Colonic mucosa (tissue), 4 donors: ENCODE data around the gene OLFM2. TPM values are rescaled to one million over a fixed set of nuclear protein-coding genes. Genes with fewer than 3 reads are reported as not detected.

Experiments
- DNase-seq: peaks from one replicate; pipeline ENCODE4 v3.0.0-alpha.2; 2020
- H3K27ac ChIP-seq: fragments of 200-600 bp; one replicate; pipeline ENCODE4 v1.8.0; 2021
- H3K27me3 ChIP-seq: fragments of 200-600 bp; one replicate; pipeline ENCODE4 v1.8.0; 2021
- H3K36me3 ChIP-seq: fragments of 200-600 bp; one replicate; pipeline ENCODE4 v1.8.0; 2021
- H3K4me1 ChIP-seq: fragments of 200-600 bp; one replicate; pipeline ENCODE4 v1.8.0; 2021; ENCODE audit warnings: mild to moderate bottlenecking
- H3K4me3 ChIP-seq: fragments of 200-600 bp; one replicate; pipeline ENCODE4 v1.8.0; 2021
- H3K9ac ChIP-seq, 2 donors: one replicate each; pipeline ENCODE4 v1.7.0; 2013; ENCODE audit warnings: control low read depth in 2 of 2, low read depth in 2 of 2, low read length in 2 of 2
- H3K9me3 ChIP-seq: fragments of 200-600 bp; one replicate; pipeline ENCODE4 v1.8.0; 2021
- CTCF ChIP-seq: fragments of 200-600 bp; IDR thresholded peaks from one replicate; pipeline ENCODE4 v1.8.0; 2022; ENCODE audit warnings: antibody characterized with exemption, mild to moderate bottlenecking
- intact Hi-C: fragments of 100-400 bp; cut with DNase I; formaldehyde crosslinking; loops from one replicate; pipeline ENCODE4 v1.14.1; 2022
- total RNA-seq, 2 donors: library from RNA; stranded (reverse); fragmentation: NEBNext Ultra II Directional in 1 of 2; extraction: Animal tissue kit (Norgen Biotek cat#: 25700) in 1 of 2; gene quantifications; one replicate each; pipeline ENCODE4 v1.2.1, GENCODE V29; 2021
- donor health status: healthy.
- donor health status: DM: no; HTN: no; CAD: no.
- donor health status: DM: no; HTN: no; CAD: no.

Gene OLFM2
- total RNA-seq, 2 donors from 2014 or later = 1.2 to 1.9 TPM

DNA sequence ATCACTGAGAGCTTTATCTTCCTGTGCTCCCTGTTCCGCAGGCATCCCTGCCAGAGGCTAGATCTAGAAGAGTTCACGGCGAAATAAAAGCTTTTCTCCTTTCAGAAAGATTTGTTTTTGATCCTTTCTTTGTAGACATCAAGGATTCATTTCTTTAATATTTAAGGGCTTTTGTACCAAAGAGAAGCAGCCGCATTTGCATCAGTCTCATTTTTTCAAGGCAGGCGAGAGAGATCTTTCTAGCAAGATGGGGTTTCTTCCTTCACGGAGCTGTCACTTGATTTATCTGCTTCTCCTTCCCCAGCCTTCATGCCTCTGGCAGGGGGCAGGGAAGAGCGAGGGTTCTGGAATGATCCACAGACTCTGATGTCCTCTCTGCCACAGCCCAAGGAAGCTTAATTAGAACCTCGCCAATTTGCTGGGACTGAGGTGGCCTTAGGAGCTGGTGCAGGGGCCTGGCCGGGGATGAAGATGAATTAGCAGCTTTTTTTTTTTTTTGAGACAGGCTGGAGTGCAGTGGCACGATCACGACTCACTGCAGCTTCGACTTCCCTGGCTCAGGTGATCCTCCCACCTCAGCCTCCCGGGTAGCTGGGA lies 61.2 kb downstream of the OLFM2 start:
- intact Hi-C loops = no loop called here
- Histone ChIP-seq H3K36me3 (no peaks in the 10 kb centered on the region), H3K9ac (no peak overlapping the region), H3K4me1 (no peaks in the 10 kb centered on the region), H3K9me3 (no peaks in the 10 kb centered on the region), H3K27ac (no peak overlapping the region), H3K27me3 (no peaks in the 10 kb centered on the region), H3K4me3 (no peak overlapping the region)
- no peak for TF ChIP-seq CTCF
- no peak for DNase-seq

DNA sequence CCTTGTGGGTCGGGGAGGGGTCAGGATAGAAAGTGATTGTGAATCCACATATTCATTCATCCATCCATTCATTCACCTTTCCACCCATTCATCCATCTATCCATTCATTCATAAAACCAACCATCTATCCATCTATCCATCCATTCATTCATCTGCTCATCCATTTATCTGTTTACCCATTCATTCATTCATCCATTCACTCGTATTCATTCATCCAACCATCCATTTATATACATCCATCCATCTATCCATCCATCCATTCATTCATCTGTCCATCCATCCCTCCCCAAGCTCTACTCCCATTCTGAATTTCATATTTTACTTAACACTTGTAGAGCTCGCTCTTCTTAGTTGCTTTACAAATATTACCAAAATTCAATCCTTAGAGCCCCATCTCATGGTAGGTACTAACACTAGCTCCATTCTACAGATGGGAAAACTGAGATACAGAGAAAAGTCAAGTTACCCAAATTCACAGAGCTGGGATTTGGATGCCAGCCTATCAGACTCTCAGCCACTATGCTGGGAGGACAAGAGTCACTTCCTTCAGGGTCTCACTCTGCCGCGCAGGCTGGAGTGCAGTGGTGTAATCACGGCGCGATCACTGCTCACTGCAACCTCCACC lies 63.6 kb downstream of the OLFM2 start:
- no peak overlapping the region for H3K9ac ChIP-seq
- no peaks in the 10 kb centered on the region for H3K27me3 ChIP-seq
- no peaks in the 10 kb centered on the region for H3K36me3 ChIP-seq
- H3K4me1 ChIP-seq = no peaks in the 10 kb centered on the region
- no peak for TF ChIP-seq CTCF
- no peak overlapping the region for H3K27ac ChIP-seq
- no peaks in the 10 kb centered on the region for H3K9me3 ChIP-seq
- no peak overlapping the region for H3K4me3 ChIP-seq
- no peak for DNase-seq
- intact Hi-C loops = no loop called here

DNA sequence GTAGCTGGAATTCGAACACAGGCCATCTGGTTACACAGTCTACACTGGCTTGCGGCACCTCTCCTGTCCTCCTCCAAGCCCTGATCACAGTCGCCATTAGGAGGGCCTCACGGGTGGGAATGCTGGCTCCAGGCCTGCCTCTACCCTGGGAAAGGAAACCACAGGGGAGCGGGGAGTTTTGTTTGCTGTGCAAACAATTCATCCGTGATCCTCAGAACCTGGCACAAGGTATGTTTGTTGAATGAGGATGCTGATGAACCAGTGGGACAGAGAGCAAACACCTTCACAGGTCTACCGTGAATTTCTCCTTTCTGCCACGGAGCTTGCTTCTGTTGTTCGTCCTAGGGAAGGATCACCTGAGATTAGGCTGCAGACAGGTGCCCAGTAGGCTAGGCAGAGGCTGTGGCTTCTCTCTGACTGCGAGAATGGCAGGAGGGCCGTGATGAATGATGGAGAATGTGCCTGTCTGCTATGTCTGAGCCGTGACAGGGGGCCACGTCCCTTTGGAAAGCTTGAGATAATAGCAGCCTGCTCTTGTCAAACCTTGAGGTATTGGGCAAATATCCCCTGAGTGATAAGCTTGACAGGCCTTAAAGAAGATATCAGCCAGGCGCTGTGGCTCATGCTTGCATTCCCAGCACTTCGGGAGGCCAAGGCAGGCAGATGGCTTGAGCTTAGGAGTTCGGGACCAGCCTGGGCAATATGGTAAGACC lies 64.5 kb downstream of the OLFM2 start:
- Histone ChIP-seq H3K27me3 (no peaks in the 10 kb centered on the region), H3K36me3 (no peaks in the 10 kb centered on the region), H3K9me3 (no peaks in the 10 kb centered on the region), H3K27ac (no peak overlapping the region), H3K4me3 (no peak overlapping the region), H3K4me1 (no peaks in the 10 kb centered on the region), H3K9ac (no peak overlapping the region)
- no peak for DNase-seq
- intact Hi-C loops = no loop called here
- no peak for TF ChIP-seq CTCF

GRCh38 chr19:9868983-9869617 lies 67.2 kb downstream of the OLFM2 start:
- intact Hi-C loops = no loop called here

More at GRCh38 chr19:9868983-9869617, 67.2 kb downstream of the OLFM2 start:
- no peak overlapping the region for H3K4me3 ChIP-seq
- H3K4me1 ChIP-seq = no peaks in the 10 kb centered on the region
- no peaks in the 10 kb centered on the region for H3K36me3 ChIP-seq
- TF ChIP-seq CTCF = no peak
- no peak for DNase-seq
- no peak overlapping the region for H3K27ac ChIP-seq
- no peak overlapping the region for H3K9ac ChIP-seq
- no peaks in the 10 kb centered on the region for H3K9me3 ChIP-seq
- no peaks in the 10 kb centered on the region for H3K27me3 ChIP-seq
